ENCODE measurements around the gene ADSS1.

Gene ADSS1

GRCh38 chr14:104729835-104730181, 5.8 kb downstream of the ADSS1 start:
- Histone ChIP-seq H3K79me2 (ENCODE audit: control insufficient read depth, low read length) (no peaks in the 10 kb centered on the region), H4K20me1 (ENCODE audit: control insufficient read depth, insufficient read depth, low read depth, low read length) (no peaks in the 10 kb centered on the region), H3K4me2 (ENCODE audit: low read length) (no peak overlapping the region), H3F3A (ENCODE audit: control insufficient read depth, insufficient read depth) (no peaks in the 10 kb centered on the region), H3K4me1 (ENCODE audit: control insufficient read depth, low read length) (no peaks in the 10 kb centered on the region), H3K27ac (ENCODE audit: low read depth, low read length) (no peak overlapping the region), H3K9me2 (replicated peaks; ENCODE audit: control insufficient read depth, low read length) (no peaks in the 10 kb centered on the region), H3K36me3 (ENCODE audit: control insufficient read depth, low read length) (no peaks in the 10 kb centered on the region), H3K9me3 (ENCODE audit: control insufficient read depth, insufficient read depth, low read length) (no peaks in the 10 kb centered on the region), H3K27me3 (ENCODE audit: control insufficient read depth, low read length) (peaks cover 9% of the 10 kb centered on the region), H3K4me3 (ENCODE audit: low read length) (no peak overlapping the region)
- TF ChIP-seq, protein P1, sequence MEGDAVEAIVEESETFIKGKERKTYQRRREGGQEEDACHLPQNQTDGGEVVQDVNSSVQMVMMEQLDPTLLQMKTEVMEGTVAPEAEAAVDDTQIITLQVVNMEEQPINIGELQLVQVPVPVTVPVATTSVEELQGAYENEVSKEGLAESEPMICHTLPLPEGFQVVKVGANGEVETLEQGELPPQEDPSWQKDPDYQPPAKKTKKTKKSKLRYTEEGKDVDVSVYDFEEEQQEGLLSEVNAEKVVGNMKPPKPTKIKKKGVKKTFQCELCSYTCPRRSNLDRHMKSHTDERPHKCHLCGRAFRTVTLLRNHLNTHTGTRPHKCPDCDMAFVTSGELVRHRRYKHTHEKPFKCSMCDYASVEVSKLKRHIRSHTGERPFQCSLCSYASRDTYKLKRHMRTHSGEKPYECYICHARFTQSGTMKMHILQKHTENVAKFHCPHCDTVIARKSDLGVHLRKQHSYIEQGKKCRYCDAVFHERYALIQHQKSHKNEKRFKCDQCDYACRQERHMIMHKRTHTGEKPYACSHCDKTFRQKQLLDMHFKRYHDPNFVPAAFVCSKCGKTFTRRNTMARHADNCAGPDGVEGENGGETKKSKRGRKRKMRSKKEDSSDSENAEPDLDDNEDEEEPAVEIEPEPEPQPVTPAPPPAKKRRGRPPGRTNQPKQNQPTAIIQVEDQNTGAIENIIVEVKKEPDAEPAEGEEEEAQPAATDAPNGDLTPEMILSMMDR (IDR thresholded peaks at IDR 0.05; ENCODE audit: low read depth, low read length, poor library complexity, severe bottlenecking), result no peak
- TF ChIP-seq EZH2phosphoT487 (IDR thresholded peaks at IDR 0.05; ENCODE audit: borderline replicate concordance, low read length), result no peak

DNA sequence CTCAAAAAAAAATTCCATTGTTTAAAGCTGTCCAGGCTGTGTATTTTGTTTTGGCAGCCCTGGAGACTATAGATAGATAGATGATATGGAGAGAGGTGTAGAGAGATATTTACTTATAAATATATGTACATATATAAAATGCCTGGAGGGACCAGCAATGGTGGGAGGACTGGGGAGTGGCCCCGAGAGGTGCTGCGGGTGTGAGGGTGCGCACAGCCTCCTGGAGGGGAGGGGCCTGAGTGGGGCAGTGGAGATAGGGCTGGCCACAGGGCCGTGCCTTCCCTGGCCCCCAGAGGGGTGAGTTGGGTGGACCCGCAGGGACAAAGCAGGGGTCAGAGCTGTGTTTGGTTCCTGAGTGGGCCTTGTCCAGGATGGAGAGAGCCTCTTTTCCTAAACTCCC, 6.5 kb downstream of the ADSS1 start:
- no peaks in the 10 kb centered on the region for H3F3A ChIP-seq (ENCODE audit: control insufficient read depth, insufficient read depth)
- no peaks in the 10 kb centered on the region for H3K9me2 ChIP-seq (replicated peaks; ENCODE audit: control insufficient read depth, low read length)
- H3K27me3 ChIP-seq (ENCODE audit: control insufficient read depth, low read length), result 0 out of 2 replicates have a peak, but pooled peaks cover 7% of the 10 kb centered on the region
- H3K9me3 ChIP-seq (ENCODE audit: control insufficient read depth, insufficient read depth, low read length), result no peaks in the 10 kb centered on the region
- TF ChIP-seq, protein P1 (IDR thresholded peaks at IDR 0.05; ENCODE audit: low read depth, low read length, poor library complexity, severe bottlenecking), result no peak
- TF ChIP-seq EZH2phosphoT487 (IDR thresholded peaks at IDR 0.05; ENCODE audit: borderline replicate concordance, low read length), result no peak
- H3K4me2 ChIP-seq (ENCODE audit: low read length), result no peak overlapping the region
- no peak overlapping the region for H3K27ac ChIP-seq (ENCODE audit: low read depth, low read length)
- H3K36me3 ChIP-seq (ENCODE audit: control insufficient read depth, low read length), result no peaks in the 10 kb centered on the region
- no peaks in the 10 kb centered on the region for H3K79me2 ChIP-seq (ENCODE audit: control insufficient read depth, low read length)
- no peak overlapping the region for H3K4me3 ChIP-seq (ENCODE audit: low read length)
- no peaks in the 10 kb centered on the region for H3K4me1 ChIP-seq (ENCODE audit: control insufficient read depth, low read length)
- no peaks in the 10 kb centered on the region for H4K20me1 ChIP-seq (ENCODE audit: control insufficient read depth, insufficient read depth, low read depth, low read length)

GRCh38 chr14:104731320-104732294, 7.6 kb downstream of the ADSS1 start:
- H3K36me3 ChIP-seq (ENCODE audit: control insufficient read depth, low read length), result no peaks in the 10 kb centered on the region
- H3K9me3 ChIP-seq (ENCODE audit: control insufficient read depth, insufficient read depth, low read length), result no peaks in the 10 kb centered on the region
- no peaks in the 10 kb centered on the region for H3K4me1 ChIP-seq (ENCODE audit: control insufficient read depth, low read length)
- no peaks in the 10 kb centered on the region for H3K9me2 ChIP-seq (replicated peaks; ENCODE audit: control insufficient read depth, low read length)
- no peak overlapping the region for H3K4me3 ChIP-seq (ENCODE audit: low read length)
- no peaks in the 10 kb centered on the region for H3K27me3 ChIP-seq (ENCODE audit: control insufficient read depth, low read length)
- no peaks in the 10 kb centered on the region for H3K79me2 ChIP-seq (ENCODE audit: control insufficient read depth, low read length)
- TF ChIP-seq, protein P1 (IDR thresholded peaks at IDR 0.05; ENCODE audit: low read depth, low read length, poor library complexity, severe bottlenecking), result peak; percentile 61
- no peak for TF ChIP-seq EZH2phosphoT487 (IDR thresholded peaks at IDR 0.05; ENCODE audit: borderline replicate concordance, low read length)
- no peak overlapping the region for H3K27ac ChIP-seq (ENCODE audit: low read depth, low read length)
- H3F3A ChIP-seq (ENCODE audit: control insufficient read depth, insufficient read depth), result no peaks in the 10 kb centered on the region
- no peak overlapping the region for H3K4me2 ChIP-seq (ENCODE audit: low read length)
- no peaks in the 10 kb centered on the region for H4K20me1 ChIP-seq (ENCODE audit: control insufficient read depth, insufficient read depth, low read depth, low read length)
